22Rv1 (cell line): Measurements from ENCODE around the gene MARK4.

Experiments used
- CTCF ChIP-seq: fragments of 450-650 bp; IDR thresholded peaks from 2 replicates; pipeline ENCODE4 v1.5.1; 2017; ENCODE audit warnings: mild to moderate bottlenecking
- ZFX ChIP-seq: fragments of 450-650 bp; IDR thresholded peaks from 2 replicates; pipeline ENCODE4 v1.6.1; 2017; ENCODE audit warnings: antibody characterized with exemption, borderline replicate concordance

DNA sequence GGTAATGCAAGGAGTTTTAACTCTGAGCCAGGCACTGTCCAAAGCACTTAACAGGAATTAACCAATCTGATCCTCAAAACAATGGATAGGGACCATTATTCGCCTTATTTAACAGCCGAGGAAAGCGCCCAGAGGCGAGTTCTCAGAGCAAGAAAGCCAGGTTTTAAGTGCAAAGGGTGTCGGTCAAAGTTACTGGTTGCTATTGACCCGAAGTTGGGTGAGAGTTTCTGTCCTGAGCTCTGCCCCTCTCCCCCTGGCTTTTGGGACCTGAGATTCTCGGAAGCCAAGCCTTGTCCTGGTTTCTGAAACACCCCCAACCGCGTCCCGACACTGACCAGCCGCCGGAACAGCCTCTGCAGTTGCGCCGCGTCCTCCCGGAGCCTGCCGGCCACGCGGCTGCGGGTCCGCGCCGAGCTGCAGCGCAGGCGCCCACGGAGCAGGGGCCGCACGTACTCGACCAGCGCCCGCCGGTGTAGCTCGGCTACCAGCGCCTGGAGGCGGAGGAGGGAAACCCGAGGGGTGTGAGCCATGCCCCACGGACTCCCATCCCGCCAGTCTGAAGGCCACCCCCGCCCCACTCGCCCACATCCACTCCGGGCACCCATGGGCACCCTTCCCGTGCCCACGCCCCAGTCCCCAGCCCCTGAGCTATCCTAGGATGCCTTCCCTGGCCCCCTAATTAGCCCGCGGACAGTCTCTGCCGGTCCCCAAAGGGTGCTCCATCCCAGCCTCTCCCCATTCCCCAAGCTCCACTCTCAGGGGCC, 33.7 kb upstream of the MARK4 start:
- no peak for TF ChIP-seq CTCF
- TF ChIP-seq ZFX: no peak
